PC-9 (cell line): Measurements from ENCODE around the gene MYO16.

Source experiments
- EZH2 ChIP-seq: fragments of 200-600 bp; sonication (generic); IDR thresholded peaks from 2 replicates; pipeline ENCODE4 v1.8.0; 2017; ENCODE audit warnings: antibody characterized with exemption, low read depth
- TF ChIP-seq, protein P1 (sequence below): fragments of 200-600 bp; sonication (generic); conservative IDR thresholded peaks from 2 replicates; pipeline ENCODE4 v1.6.1; 2017; ENCODE audit warnings: mixed run types, antibody characterized with exemption, mild to moderate bottlenecking, moderate library complexity

- TF ChIP-seq, protein P1, sequence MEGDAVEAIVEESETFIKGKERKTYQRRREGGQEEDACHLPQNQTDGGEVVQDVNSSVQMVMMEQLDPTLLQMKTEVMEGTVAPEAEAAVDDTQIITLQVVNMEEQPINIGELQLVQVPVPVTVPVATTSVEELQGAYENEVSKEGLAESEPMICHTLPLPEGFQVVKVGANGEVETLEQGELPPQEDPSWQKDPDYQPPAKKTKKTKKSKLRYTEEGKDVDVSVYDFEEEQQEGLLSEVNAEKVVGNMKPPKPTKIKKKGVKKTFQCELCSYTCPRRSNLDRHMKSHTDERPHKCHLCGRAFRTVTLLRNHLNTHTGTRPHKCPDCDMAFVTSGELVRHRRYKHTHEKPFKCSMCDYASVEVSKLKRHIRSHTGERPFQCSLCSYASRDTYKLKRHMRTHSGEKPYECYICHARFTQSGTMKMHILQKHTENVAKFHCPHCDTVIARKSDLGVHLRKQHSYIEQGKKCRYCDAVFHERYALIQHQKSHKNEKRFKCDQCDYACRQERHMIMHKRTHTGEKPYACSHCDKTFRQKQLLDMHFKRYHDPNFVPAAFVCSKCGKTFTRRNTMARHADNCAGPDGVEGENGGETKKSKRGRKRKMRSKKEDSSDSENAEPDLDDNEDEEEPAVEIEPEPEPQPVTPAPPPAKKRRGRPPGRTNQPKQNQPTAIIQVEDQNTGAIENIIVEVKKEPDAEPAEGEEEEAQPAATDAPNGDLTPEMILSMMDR, result no peak
- TF ChIP-seq EZH2, result no peak
Measured at GRCh38 chr13:108963846-108964600, 334.6 kb downstream of the MYO16 start.
